BLaER1 (cell line): ENCODE results near the gene PIK3R3.
"Not testable (repeated sequence)": the region's sequence is repeated elsewhere in the genome, so short reads cannot be mapped to it uniquely, and the experiment has no call there.

Experiments used
- H3K27ac ChIP-seq: shearing (Covaris generic); formaldehyde crosslinking; 2 replicates; pipeline ENCODE4 v1.8.1; 2022
- H3K27me3 ChIP-seq: shearing (Covaris generic); formaldehyde crosslinking; 2 replicates; pipeline ENCODE4 v1.8.1; 2022
- H3K36me3 ChIP-seq: shearing (Covaris generic); formaldehyde crosslinking; 2 replicates; pipeline ENCODE4 v1.8.1; 2022
- H3K4me1 ChIP-seq: shearing (Covaris generic); formaldehyde crosslinking; 2 replicates; pipeline ENCODE4 v1.8.1; 2022
- H3K4me2 ChIP-seq: shearing (Covaris generic); formaldehyde crosslinking; 2 replicates; pipeline ENCODE4 v1.8.1; 2022
- H3K4me3 ChIP-seq: shearing (Covaris generic); formaldehyde crosslinking; 2 replicates; pipeline ENCODE4 v1.8.1; 2022
- H3K9ac ChIP-seq: shearing (Covaris generic); formaldehyde crosslinking; 2 replicates; pipeline ENCODE4 v1.8.1; 2022
- H3K9me3 ChIP-seq: shearing (Covaris generic); formaldehyde crosslinking; 2 replicates; pipeline ENCODE4 v1.8.1; 2022
- H4K20me1 ChIP-seq: shearing (Covaris generic); formaldehyde crosslinking; 2 replicates; pipeline ENCODE4 v1.8.1; 2022
- Cebpa-rat ChIP-seq: shearing (Covaris generic); IDR thresholded peaks from 2 replicates; pipeline ENCODE4 v1.8.1; 2022

Gene PIK3R3

DNA sequence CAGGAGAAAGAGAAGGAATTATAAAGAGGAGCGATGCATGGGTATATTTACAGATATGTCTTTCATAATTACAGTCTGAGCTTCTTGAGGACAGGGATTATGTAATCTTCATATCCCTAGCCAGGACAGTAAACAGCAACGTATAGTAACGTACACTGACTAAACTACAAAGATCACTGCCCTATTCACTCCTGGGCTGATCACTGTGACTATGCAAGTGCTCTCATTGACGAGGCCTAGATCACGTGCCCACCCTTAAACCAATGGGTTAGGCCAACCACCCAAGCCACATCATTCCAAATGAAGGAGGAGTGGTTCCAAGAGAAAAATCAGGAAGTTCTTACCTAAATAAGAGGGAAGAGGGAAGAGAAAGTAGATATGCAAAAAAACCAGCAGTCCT is 18.5 kb downstream of the PIK3R3 start:
- H3K9ac ChIP-seq: no peak overlapping the region
- TF ChIP-seq Cebpa-rat: no peak
- H3K9me3 ChIP-seq: no peaks in the 10 kb centered on the region
- H3K27ac ChIP-seq: no peak overlapping the region
- peaks cover 19% of the 10 kb centered on the region for H3K4me1 ChIP-seq
- no peak overlapping the region for H3K4me3 ChIP-seq
- no peaks in the 10 kb centered on the region for H3K27me3 ChIP-seq
- peaks cover 99% of the 10 kb centered on the region for H4K20me1 ChIP-seq
- H3K4me2 ChIP-seq: no peak overlapping the region
- peaks cover 57% of the 10 kb centered on the region for H3K36me3 ChIP-seq

DNA sequence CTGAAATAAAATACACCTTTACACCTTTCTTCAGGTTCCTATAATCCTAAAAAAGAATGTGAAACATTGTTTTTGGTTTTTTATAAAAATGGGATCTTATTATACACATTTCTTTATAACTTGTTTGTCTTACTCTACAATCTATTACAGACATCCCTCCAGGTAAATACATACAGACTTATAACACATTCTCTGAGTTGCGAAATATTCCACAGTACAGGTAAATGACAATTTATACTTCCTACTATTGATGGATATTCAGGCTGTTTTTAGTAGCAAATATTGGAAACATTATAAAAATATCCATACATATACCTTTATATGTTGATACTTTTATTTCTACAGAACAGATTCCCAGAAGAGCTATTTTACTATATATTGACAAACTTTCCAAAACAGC is 20.3 kb downstream of the PIK3R3 start:
- no peaks in the 10 kb centered on the region for H3K9me3 ChIP-seq
- no peak overlapping the region for H3K4me2 ChIP-seq
- H3K4me3 ChIP-seq: no peak overlapping the region
- no peaks in the 10 kb centered on the region for H3K27me3 ChIP-seq
- no peak overlapping the region for H3K9ac ChIP-seq
- peaks cover 99% of the 10 kb centered on the region for H4K20me1 ChIP-seq
- H3K36me3 ChIP-seq: peaks cover 48% of the 10 kb centered on the region
- H3K4me1 ChIP-seq: peaks cover 19% of the 10 kb centered on the region
- TF ChIP-seq Cebpa-rat: no peak
- H3K27ac ChIP-seq: no peak overlapping the region

DNA sequence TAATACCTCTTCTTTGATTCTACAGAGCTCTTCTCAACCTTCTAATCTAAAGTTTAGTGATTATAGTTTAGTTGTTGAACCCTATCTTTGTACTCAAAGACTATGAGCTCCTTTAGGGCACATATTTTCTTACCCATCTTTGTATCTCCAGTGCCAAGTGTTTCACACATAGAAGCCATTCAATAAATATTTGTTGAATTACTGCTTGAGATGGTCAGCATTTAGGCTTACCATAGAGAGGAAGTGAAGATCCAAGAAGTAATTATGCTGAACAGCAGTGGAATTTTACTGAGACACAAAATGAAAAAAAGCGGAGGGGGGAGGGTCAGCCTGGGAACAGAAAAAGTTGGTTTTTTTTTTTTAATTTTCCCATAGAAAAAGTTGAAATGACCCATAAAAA is 21.9 kb downstream of the PIK3R3 start:
- no peak overlapping the region for H3K4me3 ChIP-seq
- peaks cover 46% of the 10 kb centered on the region for H3K36me3 ChIP-seq

DNA sequence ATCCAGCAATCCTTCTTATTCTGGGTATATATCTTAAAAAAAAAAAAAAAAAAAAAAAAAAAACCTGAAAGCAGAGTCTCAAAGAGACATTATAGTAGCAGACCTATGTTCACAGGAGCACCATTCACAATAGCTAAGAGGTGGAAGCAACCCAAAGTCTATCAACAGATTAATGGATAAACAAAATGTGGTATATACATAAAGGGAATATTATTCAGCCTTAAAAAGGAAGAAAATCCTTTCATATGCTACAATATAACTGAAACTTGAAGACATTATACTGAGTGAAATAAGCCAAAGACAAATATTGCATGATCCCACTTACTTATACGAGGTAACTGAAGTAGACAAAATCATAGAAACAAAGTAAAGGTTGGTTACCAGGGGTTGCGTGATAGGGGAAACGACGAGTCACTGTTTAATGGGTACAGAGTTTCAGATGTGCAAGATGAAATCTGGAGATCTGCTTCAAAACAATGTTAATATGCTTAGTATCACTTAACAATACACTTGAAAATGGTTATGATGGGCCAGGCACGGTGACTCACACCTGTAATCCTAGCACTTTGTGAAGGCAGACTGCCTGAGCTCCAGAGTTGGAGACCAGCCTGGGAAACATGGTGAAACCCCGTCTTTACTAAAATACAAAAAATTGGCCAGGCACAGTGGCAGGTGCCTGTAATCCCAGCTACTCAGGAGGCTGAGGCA is 29.5 kb downstream of the PIK3R3 start:
- H4K20me1 ChIP-seq: peaks cover 56% of the 10 kb centered on the region

More for the DNA sequence above, 21.9 kb downstream of the PIK3R3 start:
- H3K4me1 ChIP-seq: peaks cover 19% of the 10 kb centered on the region
- peaks cover 97% of the 10 kb centered on the region for H4K20me1 ChIP-seq
- H3K27me3 ChIP-seq: no peaks in the 10 kb centered on the region
- no peak overlapping the region for H3K27ac ChIP-seq
- H3K4me2 ChIP-seq: no peak overlapping the region
- no peak overlapping the region for H3K9ac ChIP-seq
- TF ChIP-seq Cebpa-rat: no peak
- no peaks in the 10 kb centered on the region for H3K9me3 ChIP-seq

DNA sequence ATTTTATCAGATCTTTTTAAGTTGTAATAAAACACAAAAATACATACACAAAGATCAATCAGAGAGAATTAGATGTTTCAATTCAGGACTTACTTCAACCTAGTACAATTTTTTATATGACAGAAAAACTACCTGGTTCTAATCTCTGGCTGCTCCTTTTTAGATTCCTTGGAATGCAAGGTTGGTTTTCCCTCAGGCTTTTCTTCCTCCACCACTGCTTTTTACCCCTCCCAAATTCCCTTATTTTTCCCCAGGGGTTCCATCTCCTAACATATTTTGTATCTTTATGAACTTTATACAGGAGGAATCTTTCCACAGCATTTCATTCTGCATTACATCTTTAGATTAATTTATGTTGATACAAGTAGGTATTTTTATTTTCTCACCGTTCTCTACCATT is 33.2 kb downstream of the PIK3R3 start:
- Histone ChIP-seq H3K4me2 (no peak overlapping the region), H3K4me1 (peaks cover 10% of the 10 kb centered on the region; the same call in 1 of the 2 replicates), H3K36me3 (peaks cover 71% of the 10 kb centered on the region), H3K27me3 (no peaks in the 10 kb centered on the region), H3K4me3 (no peak overlapping the region), H3K27ac (no peak overlapping the region), H3K9me3 (peaks cover 45% of the 10 kb centered on the region), H3K9ac (no peak overlapping the region), H4K20me1 (peaks cover 58% of the 10 kb centered on the region)
- no peak for TF ChIP-seq Cebpa-rat

More for the DNA sequence above, 29.5 kb downstream of the PIK3R3 start:
- Histone ChIP-seq H3K27me3 (no peaks in the 10 kb centered on the region), H3K9ac (no peak overlapping the region), H3K4me3 (no peak overlapping the region), H3K27ac (no peak overlapping the region), H3K4me1 (no peaks in the 10 kb centered on the region), H3K36me3 (peaks cover 70% of the 10 kb centered on the region), H3K9me3 (peaks cover 45% of the 10 kb centered on the region), H3K4me2 (no peak overlapping the region)
- no peak for TF ChIP-seq Cebpa-rat

DNA sequence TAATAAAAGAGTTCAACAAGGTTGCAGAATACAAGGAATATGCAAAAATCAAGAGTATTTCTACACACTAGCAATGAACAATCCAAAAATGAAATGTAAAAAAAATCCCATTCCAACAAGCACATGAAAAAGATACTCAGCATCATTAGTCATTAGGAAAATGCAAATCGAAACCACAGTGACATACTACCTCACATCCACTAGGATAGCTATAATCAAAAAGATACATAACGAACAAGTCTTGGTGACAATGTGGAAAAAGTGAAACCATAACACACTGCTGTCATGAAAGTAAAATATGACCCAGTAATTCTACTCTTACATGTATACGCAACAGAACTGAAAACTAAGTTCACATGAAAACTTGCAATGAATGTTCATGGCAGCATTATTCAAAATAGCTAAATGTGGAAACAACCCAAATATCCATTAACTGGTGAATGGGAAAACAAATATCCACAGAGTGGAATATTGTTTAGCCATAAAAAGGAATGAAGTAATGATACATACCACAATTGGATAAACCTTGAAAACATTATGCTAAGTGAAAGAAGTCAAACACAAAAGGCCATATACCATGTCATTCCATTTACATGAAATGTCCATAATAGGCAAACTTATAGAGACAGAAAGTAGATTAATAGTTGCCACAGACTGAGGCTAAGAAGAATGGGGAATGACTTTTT is 34.3 kb downstream of the PIK3R3 start:
- H3K36me3 ChIP-seq: peaks cover 60% of the 10 kb centered on the region
- peaks cover 38% of the 10 kb centered on the region for H3K9me3 ChIP-seq
- H3K27me3 ChIP-seq: no peaks in the 10 kb centered on the region
- no peak overlapping the region for H3K4me2 ChIP-seq
- H3K4me1 ChIP-seq: peaks cover 10% of the 10 kb centered on the region; the same call in 1 of the 2 replicates
- H3K9ac ChIP-seq: no peak overlapping the region
- H3K4me3 ChIP-seq: no peak overlapping the region
- TF ChIP-seq Cebpa-rat: no peak
- peaks cover 67% of the 10 kb centered on the region for H4K20me1 ChIP-seq
- no peak overlapping the region for H3K27ac ChIP-seq

DNA sequence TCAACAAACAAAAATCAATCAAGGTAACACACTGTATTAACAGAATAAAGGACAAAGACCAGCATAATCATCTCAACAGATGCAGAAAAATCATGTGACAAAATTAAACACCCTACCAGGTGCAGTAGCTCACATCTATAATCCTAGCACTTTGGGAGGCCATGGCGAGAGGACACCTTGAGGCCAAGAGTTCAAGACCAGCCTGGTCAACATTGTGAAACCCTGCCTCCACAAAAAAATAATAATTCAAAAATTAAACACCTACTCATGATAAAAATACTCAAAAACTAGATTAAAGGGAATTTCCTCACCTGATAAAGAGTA is 35.3 kb downstream of the PIK3R3 start:
- peaks cover 10% of the 10 kb centered on the region; the same call in 1 of the 2 replicates for H3K4me1 ChIP-seq
- no peak overlapping the region for H3K9ac ChIP-seq
- no peaks in the 10 kb centered on the region for H3K27me3 ChIP-seq
- H3K9me3 ChIP-seq: peaks cover 30% of the 10 kb centered on the region
- H3K27ac ChIP-seq: no peak overlapping the region
- H3K4me2 ChIP-seq: no peak overlapping the region
- H3K4me3 ChIP-seq: no peak overlapping the region
- H3K36me3 ChIP-seq: peaks cover 52% of the 10 kb centered on the region
- TF ChIP-seq Cebpa-rat: no peak
- H4K20me1 ChIP-seq: peaks cover 78% of the 10 kb centered on the region

DNA sequence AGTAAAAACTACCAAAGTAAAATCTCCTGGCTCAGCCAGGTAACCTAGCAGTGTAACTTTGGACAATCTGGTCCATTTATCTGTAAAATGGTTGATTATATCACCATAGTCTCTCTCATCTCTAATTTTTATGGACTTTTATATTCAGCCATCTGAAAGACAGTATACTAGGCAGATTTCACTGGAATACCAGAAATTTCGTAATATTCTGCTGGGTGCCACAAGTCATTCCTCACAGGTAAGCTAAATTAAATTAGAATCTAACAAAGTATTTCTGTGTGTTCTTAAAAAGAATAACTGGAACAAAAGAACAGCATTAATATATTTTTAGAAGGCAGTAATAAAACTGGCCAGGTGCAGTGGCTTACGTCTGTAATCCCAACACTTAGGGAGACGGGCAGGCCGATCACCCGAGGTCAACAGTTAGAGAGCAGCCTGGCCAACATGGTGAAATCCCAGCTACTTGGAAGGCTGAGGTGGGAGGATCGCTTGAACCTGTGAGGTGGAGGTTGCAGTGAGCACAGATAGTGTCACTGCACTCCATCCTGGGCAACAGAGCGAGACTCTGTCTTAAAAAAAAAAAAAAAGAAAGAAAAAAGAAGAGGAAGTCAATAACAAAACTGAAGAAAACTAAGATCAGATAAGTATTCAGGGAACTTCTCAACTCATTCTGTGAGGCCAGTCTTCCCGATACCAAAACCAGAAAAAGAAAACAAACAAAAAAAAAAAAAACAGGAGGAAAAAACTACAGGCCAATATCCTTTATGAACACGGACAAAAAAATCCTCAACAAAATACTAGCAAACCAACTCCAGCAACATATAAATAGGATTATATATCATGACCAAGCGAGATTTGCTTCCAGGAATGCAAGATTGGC is 35.9 kb downstream of the PIK3R3 start:
- Histone ChIP-seq H3K4me2 (no peak overlapping the region), H4K20me1 (peaks cover 84% of the 10 kb centered on the region), H3K27me3 (no peaks in the 10 kb centered on the region), H3K9me3 (peaks cover 29% of the 10 kb centered on the region), H3K4me3 (no peak overlapping the region), H3K36me3 (peaks cover 52% of the 10 kb centered on the region), H3K4me1 (peaks cover 10% of the 10 kb centered on the region; the same call in 1 of the 2 replicates), H3K27ac (no peak overlapping the region), H3K9ac (no peak overlapping the region)
- TF ChIP-seq Cebpa-rat: no peak

DNA sequence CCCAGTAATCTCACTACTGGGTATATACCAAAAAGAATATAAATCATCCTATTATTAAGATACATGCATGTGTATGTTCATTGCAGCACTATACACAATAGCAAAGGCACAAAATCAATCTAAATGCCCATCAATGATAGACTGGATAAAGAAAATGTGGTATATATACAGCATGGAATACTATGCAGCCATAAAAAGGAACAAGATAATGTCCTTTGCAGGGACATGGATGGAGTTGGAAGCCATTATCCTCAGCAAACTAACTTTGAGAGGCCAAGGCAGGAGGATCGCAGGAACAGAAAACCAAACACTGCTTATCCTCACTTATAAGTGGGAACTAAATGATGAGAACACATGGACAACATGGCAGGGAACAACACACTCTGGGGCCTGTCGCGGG is 37.3 kb downstream of the PIK3R3 start:
- not testable (repeated sequence) for H3K4me3 ChIP-seq, H3K27ac ChIP-seq, H3K4me2 ChIP-seq, H3K27me3 ChIP-seq, H3K9ac ChIP-seq
- Histone ChIP-seq H4K20me1 (peaks cover 88% of the 10 kb centered on the region), H3K36me3 (peaks cover 39% of the 10 kb centered on the region; the same call in 1 of the 2 replicates), H3K4me1 (peaks cover 13% of the 10 kb centered on the region; the same call in 1 of the 2 replicates), H3K9me3 (peaks cover 17% of the 10 kb centered on the region)
